K562 (cell line): ENCODE results near the gene HAPSTR1. TPM values are rescaled to one million over a fixed set of nuclear protein-coding genes. Genes with fewer than 3 reads are reported as not detected.

Experiments used
- KAT7 ChIP-seq: sonication (generic); formaldehyde crosslinking; IDR thresholded peaks from 2 replicates; pipeline ENCODE4 v1.8.0; 2022; ENCODE audit warnings: missing genetic modification reagents, mild to moderate bottlenecking, borderline replicate concordance
- POLR3A ChIP-seq: IDR thresholded peaks from 2 replicates; pipeline ENCODE4 v1.6.1; 2011; ENCODE audit warnings: borderline replicate concordance, mild to moderate bottlenecking, moderate library complexity; ENCODE audit not compliant: insufficient read length, insufficient read depth; ENCODE audit errors: extremely low read depth
- RAD21 ChIP-seq, 2 experiments: fragments of 250-450 bp in 1 of 2; fragments of 450-650 bp in 1 of 2; sonication (Bioruptor Pico) in 1 of 2; formaldehyde crosslinking in 1 of 2; IDR thresholded peaks in 1 of 2; conservative IDR thresholded peaks in 1 of 2; 2 replicates each; pipeline versions ENCODE4 v1.4.0 to v1.8.0; 2020 to 2022; ENCODE audit warnings: mild to moderate bottlenecking in 2 of 2, moderate library complexity in 1 of 2
- THRAP3 ChIP-seq: fragments of 450-650 bp; IDR thresholded peaks from 2 replicates; pipeline ENCODE4 v1.6.1; 2016; ENCODE audit warnings: mild to moderate bottlenecking, inconsistent platforms, borderline replicate concordance
- ZNF263 ChIP-seq: sonication (generic); formaldehyde crosslinking; IDR thresholded peaks from 2 replicates; pipeline ENCODE4 v1.8.0; 2022; ENCODE audit warnings: mild to moderate bottlenecking, missing genetic modification reagents, borderline replicate concordance
- ZSCAN32 ChIP-seq: fragments of 450-650 bp; formaldehyde crosslinking; IDR thresholded peaks from 2 replicates; pipeline ENCODE4 v1.4.0; 2020; ENCODE audit warnings: mild to moderate bottlenecking, moderate library complexity
- polyA plus RNA-seq, 8 experiments: library from polyadenylated mRNA; depleted of rRNA in 4 of 8; stranded (reverse) in 5 of 8; unstranded in 3 of 8; fragments of >200 nt; fragmentation: Nextera tagmentation in 2 of 8; fragmentation: Illumina TruSeq in 1 of 8; extraction: Ambion mirVana in 2 of 8; extraction: Trizol in 1 of 8; gene quantifications; 2 replicates each; pipeline versions ENCODE4 v1.2.1 to v1.2.3, GENCODE V29; 2011 to 2014; ENCODE audit warnings: inconsistent platforms in 1 of 8, missing spikeins in 1 of 8
- total RNA-seq, 7 experiments: library from RNA; depleted of rRNA in 6 of 7; stranded (reverse); fragments of >200 nt in 6 of 7; fragmentation: Illumina TruSeq in 2 of 7; extraction: Trizol in 2 of 7; gene quantifications; 2 replicates each; pipeline versions ENCODE4 v1.2.1 to v1.2.3, GENCODE V29; 2011 to 2021; ENCODE audit warnings: low replicate concordance in 1 of 7
- TF ChIP-seq, protein P1 (sequence below): sonication (generic); formaldehyde crosslinking; IDR thresholded peaks from 2 replicates; pipeline ENCODE4 v1.8.1; 2023; ENCODE audit warnings: mild to moderate bottlenecking, missing genetic modification reagents, moderate library complexity
- TF ChIP-seq, protein P2 (sequence below): fragments of 450-650 bp; IDR thresholded peaks from 2 replicates; pipeline ENCODE4 v1.7.1; 2018; ENCODE audit warnings: mild to moderate bottlenecking, low read depth; ENCODE audit not compliant: partially characterized antibody
- TF ChIP-seq, protein P3 (sequence below), 2 experiments: fragments of 250-450 bp in 1 of 2; fragments of 450-650 bp in 1 of 2; sonication (Bioruptor Pico) in 1 of 2; IDR thresholded peaks; 2 replicates each; pipeline versions ENCODE4 v1.6.1 to v1.8.0; 2016 to 2021; ENCODE audit warnings: mild to moderate bottlenecking in 2 of 2, moderate library complexity in 2 of 2, missing compliant biosample characterization in 1 of 2, missing genetic modification characterization in 1 of 2
- TF ChIP-seq, protein P4 (sequence below): fragments of 250-450 bp; sonication (Bioruptor Pico); IDR thresholded peaks from 2 replicates; pipeline ENCODE4 v1.5.0; 2020; ENCODE audit warnings: mild to moderate bottlenecking
- TF ChIP-seq, protein P5 (sequence below), 2 experiments: IDR thresholded peaks; 2 replicates each; pipeline ENCODE4 v1.6.1; 2011; ENCODE audit warnings: borderline replicate concordance in 1 of 2, control low read depth in 1 of 2, low read depth in 1 of 2, low read length in 1 of 2, mild to moderate bottlenecking in 1 of 2, mixed read lengths in 1 of 2, moderate library complexity in 1 of 2; ENCODE audit not compliant: insufficient read depth in 1 of 2, insufficient read length in 1 of 2, poor library complexity in 1 of 2, severe bottlenecking in 1 of 2; ENCODE audit errors: extremely low read depth in 1 of 2

HAPSTR1 gene
- total and polyA plus RNA-seq, 9 of the 15 experiments (the other 6 are each of a cell fraction or from before 2014, with no cell fraction given) = 10.8 to 67.9 (median 36.5) TPM

DNA sequence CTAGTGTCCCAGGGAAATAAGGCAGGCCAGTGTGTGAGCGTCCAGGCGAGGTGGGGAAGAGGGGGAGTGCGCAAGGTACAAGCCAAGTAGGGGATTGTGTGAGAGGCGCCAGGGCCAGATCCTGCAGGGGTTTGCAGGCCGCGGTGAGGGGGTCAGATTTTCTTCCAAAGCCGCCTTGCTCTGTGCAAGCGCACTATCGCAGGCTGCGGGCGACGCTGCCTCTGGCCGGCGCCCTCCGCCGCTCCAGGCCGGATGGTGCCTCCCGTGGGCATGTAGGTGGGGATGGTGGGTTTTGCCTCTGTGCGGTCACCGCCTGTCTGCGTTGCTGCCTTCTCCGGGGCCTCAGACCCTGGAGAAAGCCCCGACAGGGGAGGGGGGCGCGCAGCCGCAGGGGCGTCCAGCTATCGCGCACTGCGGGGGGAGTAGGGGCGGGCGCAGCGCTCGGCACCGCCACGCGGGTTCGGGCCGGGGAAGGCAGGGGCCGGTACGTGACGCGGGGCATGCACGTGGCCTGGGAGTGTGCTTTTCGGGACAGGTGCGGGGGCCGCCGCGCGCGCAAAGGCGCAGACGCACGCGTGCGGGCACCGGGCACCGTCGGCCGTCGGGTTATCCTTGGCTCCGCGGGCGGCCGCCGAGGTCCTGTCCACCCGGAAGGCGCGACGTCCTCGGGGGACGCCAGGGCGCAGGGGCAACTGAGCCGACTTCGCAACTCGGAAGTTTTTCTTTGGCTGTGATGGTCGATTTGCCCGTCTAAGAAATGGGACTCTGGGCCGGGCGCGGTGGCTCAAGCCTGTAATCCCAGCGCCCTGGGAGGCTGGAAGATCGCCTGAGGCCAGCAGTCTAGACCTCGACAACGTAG lies 1.1 kb upstream of the HAPSTR1 start (continued):
- TF ChIP-seq, protein P1, sequence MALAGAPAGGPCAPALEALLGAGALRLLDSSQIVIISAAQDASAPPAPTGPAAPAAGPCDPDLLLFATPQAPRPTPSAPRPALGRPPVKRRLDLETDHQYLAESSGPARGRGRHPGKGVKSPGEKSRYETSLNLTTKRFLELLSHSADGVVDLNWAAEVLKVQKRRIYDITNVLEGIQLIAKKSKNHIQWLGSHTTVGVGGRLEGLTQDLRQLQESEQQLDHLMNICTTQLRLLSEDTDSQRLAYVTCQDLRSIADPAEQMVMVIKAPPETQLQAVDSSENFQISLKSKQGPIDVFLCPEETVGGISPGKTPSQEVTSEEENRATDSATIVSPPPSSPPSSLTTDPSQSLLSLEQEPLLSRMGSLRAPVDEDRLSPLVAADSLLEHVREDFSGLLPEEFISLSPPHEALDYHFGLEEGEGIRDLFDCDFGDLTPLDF = peak; percentile 77
- TF ChIP-seq, protein P2, sequence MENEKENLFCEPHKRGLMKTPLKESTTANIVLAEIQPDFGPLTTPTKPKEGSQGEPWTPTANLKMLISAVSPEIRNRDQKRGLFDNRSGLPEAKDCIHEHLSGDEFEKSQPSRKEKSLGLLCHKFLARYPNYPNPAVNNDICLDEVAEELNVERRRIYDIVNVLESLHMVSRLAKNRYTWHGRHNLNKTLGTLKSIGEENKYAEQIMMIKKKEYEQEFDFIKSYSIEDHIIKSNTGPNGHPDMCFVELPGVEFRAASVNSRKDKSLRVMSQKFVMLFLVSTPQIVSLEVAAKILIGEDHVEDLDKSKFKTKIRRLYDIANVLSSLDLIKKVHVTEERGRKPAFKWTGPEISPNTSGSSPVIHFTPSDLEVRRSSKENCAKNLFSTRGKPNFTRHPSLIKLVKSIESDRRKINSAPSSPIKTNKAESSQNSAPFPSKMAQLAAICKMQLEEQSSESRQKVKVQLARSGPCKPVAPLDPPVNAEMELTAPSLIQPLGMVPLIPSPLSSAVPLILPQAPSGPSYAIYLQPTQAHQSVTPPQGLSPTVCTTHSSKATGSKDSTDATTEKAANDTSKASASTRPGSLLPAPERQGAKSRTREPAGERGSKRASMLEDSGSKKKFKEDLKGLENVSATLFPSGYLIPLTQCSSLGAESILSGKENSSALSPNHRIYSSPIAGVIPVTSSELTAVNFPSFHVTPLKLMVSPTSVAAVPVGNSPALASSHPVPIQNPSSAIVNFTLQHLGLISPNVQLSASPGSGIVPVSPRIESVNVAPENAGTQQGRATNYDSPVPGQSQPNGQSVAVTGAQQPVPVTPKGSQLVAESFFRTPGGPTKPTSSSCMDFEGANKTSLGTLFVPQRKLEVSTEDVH = no peak
- TF ChIP-seq, protein P3, sequence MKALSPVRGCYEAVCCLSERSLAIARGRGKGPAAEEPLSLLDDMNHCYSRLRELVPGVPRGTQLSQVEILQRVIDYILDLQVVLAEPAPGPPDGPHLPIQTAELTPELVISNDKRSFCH (CRISPR knock-in tag; IDR thresholded peaks at IDR 0.05) = no peak
- TF ChIP-seq, protein P3 (tag; IDR thresholded peaks at IDR 0.05) = peak; percentile 47; the same call in 1 of the 2 replicates
- TF ChIP-seq THRAP3 (no peak), RAD21 (CRISPR knock-in tag; conservative IDR thresholded peaks at IDR 0.05 in 1 of 2, IDR thresholded peaks at IDR 0.05 in 1 of 2) (no peak), POLR3A (no peak), KAT7 (peak; percentile 97), ZSCAN32 (CRISPR knock-in tag) (no peak), ZNF263 (no peak)
- TF ChIP-seq, protein P4, sequence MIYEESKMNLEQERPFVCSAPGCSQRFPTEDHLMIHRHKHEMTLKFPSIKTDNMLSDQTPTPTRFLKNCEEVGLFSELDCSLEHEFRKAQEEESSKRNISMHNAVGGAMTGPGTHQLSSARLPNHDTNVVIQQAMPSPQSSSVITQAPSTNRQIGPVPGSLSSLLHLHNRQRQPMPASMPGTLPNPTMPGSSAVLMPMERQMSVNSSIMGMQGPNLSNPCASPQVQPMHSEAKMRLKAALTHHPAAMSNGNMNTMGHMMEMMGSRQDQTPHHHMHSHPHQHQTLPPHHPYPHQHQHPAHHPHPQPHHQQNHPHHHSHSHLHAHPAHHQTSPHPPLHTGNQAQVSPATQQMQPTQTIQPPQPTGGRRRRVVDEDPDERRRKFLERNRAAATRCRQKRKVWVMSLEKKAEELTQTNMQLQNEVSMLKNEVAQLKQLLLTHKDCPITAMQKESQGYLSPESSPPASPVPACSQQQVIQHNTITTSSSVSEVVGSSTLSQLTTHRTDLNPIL = no peak
- TF ChIP-seq, protein P5, sequence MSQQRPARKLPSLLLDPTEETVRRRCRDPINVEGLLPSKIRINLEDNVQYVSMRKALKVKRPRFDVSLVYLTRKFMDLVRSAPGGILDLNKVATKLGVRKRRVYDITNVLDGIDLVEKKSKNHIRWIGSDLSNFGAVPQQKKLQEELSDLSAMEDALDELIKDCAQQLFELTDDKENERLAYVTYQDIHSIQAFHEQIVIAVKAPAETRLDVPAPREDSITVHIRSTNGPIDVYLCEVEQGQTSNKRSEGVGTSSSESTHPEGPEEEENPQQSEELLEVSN (IDR thresholded peaks at IDR 0.05; ENCODE audit: borderline replicate concordance in 1 of 2, extremely low read depth in 1 of 2, insufficient read depth in 1 of 2, insufficient read length in 1 of 2, low read depth in 1 of 2, low read length in 1 of 2, poor library complexity in 1 of 2, severe bottlenecking in 1 of 2) = peak; percentile 84 to 88
